ENCODE results near the gene NOVA2. TPM values are rescaled to one million over a fixed set of nuclear protein-coding genes. Genes with fewer than 3 reads are reported as not detected.

Gene NOVA2
- total and polyA plus RNA-seq, 2 of the 8 experiments (the other 6 are each of a cell fraction or from before 2014, with no cell fraction given) = 3.2 to 24.6 TPM

- no peak overlapping the region for H3K14ac ChIP-seq (ENCODE audit: insufficient read length)
- H3K79me2 ChIP-seq (ENCODE audit: control insufficient read depth in 1 of 2, insufficient read depth in 2 of 2, low read length in 2 of 2) = no peaks in the 10 kb centered on the region
- no peak overlapping the region for H4K5ac ChIP-seq (ENCODE audit: insufficient read length, low read depth, low read length)
- no peak overlapping the region for H2BK5ac ChIP-seq (ENCODE audit: low read depth, low read length)
- H2BK20ac ChIP-seq (ENCODE audit: low read length) = no peak overlapping the region
- H3K4ac ChIP-seq (replicated peaks; ENCODE audit: insufficient read length, low read depth, low read length) = no peak overlapping the region
- no peaks in the 10 kb centered on the region for H3K4me1 ChIP-seq (replicated peaks in 1 of 4; ENCODE audit: control insufficient read depth in 3 of 4, insufficient read depth in 4 of 4, low read length in 3 of 4)
- no peak overlapping the region for H3K4me2 ChIP-seq (ENCODE audit: insufficient read depth in 1 of 2, low read depth in 2 of 2, low read length in 2 of 2)
- no peak overlapping the region for H3K27ac ChIP-seq (ENCODE audit: low read depth, low read length)
- 84% methylated on average over 27 of the region's 32 CpGs; no CpG with 5 or more reads in 1 of the 2 experiments for WGBS, 2 experiments (ENCODE audit: extremely low coverage in 1 of 2, insufficient coverage in 1 of 2, insufficient read length in 1 of 2, insufficient replicate concordance in 2 of 2, low coverage in 1 of 2, low lambda C conversion rate in 2 of 2, missing lambda C conversion rate in 1 of 2)
- H3K9me3 ChIP-seq (ENCODE audit: insufficient read depth in 2 of 2, low read depth in 1 of 2, low read length in 1 of 2) = no peaks in the 10 kb centered on the region
- peaks cover 0 to 2% of the 10 kb centered on the region in 2 experiments for H4K20me1 ChIP-seq (replicated peaks in 1 of 2; ENCODE audit: control insufficient read depth in 1 of 2, insufficient read depth in 2 of 2, low read length in 2 of 2)
- CTCF ChIA-PET (ENCODE audit: partially characterized antibody) = interaction anchor here (0.7 kb wide), 1 partner anchor 137 kb away, joined by 3 read pairs; no protein-coding TSS in a partner anchor
- no peak overlapping the region for H2AFZ ChIP-seq (ENCODE audit: low read length)
- TF ChIP-seq HDAC6 (IDR thresholded peaks at IDR 0.05; ENCODE audit: low read depth, low read length) (no peak), POLR2A (IDR thresholded peaks at IDR 0.05; ENCODE audit: control extremely low read depth in 1 of 2, low read depth in 2 of 2, low read length in 2 of 2) (no peak), POU5F1 (IDR thresholded peaks at IDR 0.05; ENCODE audit: low read depth, low read length) (no peak), TCF12 (IDR thresholded peaks at IDR 0.05; ENCODE audit: low read depth, low read length) (no peak)
- no peak overlapping the region for H2BK15ac ChIP-seq (ENCODE audit: low read length)
- peaks cover 0 to 9% (median 0%) of the 10 kb centered on the region in 4 experiments; a peak in 2 of 8 replicates for H3K36me3 ChIP-seq (ENCODE audit: control insufficient read depth in 2 of 4, insufficient read depth in 4 of 4, low read length in 3 of 4)
- H3K23ac ChIP-seq (ENCODE audit: insufficient read length) = no peak overlapping the region
- POLR2A ChIA-PET (ENCODE audit: partially characterized antibody) = interaction anchor here (0.8 to 1.2 kb wide), 2 partner anchors 12 kb away, joined by 3 to 4 read pairs; no protein-coding TSS in a partner anchor
- H3K9ac ChIP-seq (replicated peaks in 1 of 4; ENCODE audit: extremely low read depth in 1 of 4, low read depth in 3 of 4, low read length in 3 of 4) = no peak overlapping the region
- no peak overlapping the region for H3K4me3 ChIP-seq (ENCODE audit: extremely low read depth in 1 of 4, insufficient read depth in 2 of 4, low read depth in 3 of 4, low read length in 4 of 4)
- no peaks in the 10 kb centered on the region for H3K27me3 ChIP-seq (replicated peaks in 1 of 4; ENCODE audit: control insufficient read depth in 3 of 4, extremely low read depth in 1 of 4, insufficient read depth in 3 of 4, low read length in 3 of 4)
- DNase-seq (ENCODE audit: low read depth in 1 of 2, low spot score in 2 of 2) = no peak
- H2AK5ac ChIP-seq (ENCODE audit: low read depth, low read length) = no peak overlapping the region
- no peak overlapping the region for H3K18ac ChIP-seq (ENCODE audit: extremely low read depth, low read length)
- H3K79me1 ChIP-seq (ENCODE audit: low read depth, low read length) = no peaks in the 10 kb centered on the region
- no peak overlapping the region for H4K8ac ChIP-seq (ENCODE audit: extremely low read depth, insufficient read depth, low read length)
- no peak overlapping the region for H4K91ac ChIP-seq (replicated peaks; ENCODE audit: insufficient read length, low read length)
- no peaks in the 10 kb centered on the region for H3K23me2 ChIP-seq (ENCODE audit: low read depth, low read length)
- H2BK120ac ChIP-seq (replicated peaks; ENCODE audit: low read depth, low read length) = no peak overlapping the region
- H2BK12ac ChIP-seq (ENCODE audit: low read depth, low read length) = no peak overlapping the region
- no peak for FAIRE-seq
- H3K56ac ChIP-seq (replicated peaks; ENCODE audit: insufficient read length, low read depth, low read length) = no peak overlapping the region
Observed at GRCh38 chr19:45940515-45940805, 33.2 kb downstream of the NOVA2 start.
